GM19467 (cell line): ENCODE measurements around the gene SFXN3.

Experiments used
- ATAC-seq: cut with Tn5 transposase; IDR thresholded peaks from one replicate; pipeline ENCODE4 v1.9.1; 2021; ENCODE audit warnings: mild to moderate bottlenecking, moderate library complexity; ENCODE audit not compliant: unreplicated experiment

The SFXN3 gene

DNA sequence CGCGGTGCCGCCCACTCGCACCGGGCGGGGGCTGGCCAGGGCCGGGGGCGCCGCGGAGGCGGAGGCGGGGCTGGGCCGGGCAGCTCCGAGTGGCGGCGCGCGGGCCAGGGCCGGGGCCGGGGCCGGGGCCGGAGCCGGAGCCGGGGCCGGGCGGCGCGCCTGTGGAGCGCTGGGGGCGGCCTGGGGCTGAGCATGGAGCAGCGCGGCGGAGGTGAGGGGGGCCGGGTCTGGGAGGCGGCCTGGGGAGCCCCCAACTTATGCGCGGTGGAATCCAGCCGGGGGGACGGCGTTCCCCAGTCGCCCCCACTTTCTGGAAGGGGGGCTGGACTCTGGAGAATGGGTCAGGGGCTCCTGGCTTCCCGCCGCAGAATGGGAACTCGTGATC, 31.3 kb upstream of the SFXN3 start, which contains the start of gene LZTS2:
Gene LZTS2, plus strand, starts transcription at position 67 of the 385 bp plus-strand sequence. CDS start 2,731 bp downstream, outside the sequence.
- ATAC-seq: peak; percentile 12

DNA sequence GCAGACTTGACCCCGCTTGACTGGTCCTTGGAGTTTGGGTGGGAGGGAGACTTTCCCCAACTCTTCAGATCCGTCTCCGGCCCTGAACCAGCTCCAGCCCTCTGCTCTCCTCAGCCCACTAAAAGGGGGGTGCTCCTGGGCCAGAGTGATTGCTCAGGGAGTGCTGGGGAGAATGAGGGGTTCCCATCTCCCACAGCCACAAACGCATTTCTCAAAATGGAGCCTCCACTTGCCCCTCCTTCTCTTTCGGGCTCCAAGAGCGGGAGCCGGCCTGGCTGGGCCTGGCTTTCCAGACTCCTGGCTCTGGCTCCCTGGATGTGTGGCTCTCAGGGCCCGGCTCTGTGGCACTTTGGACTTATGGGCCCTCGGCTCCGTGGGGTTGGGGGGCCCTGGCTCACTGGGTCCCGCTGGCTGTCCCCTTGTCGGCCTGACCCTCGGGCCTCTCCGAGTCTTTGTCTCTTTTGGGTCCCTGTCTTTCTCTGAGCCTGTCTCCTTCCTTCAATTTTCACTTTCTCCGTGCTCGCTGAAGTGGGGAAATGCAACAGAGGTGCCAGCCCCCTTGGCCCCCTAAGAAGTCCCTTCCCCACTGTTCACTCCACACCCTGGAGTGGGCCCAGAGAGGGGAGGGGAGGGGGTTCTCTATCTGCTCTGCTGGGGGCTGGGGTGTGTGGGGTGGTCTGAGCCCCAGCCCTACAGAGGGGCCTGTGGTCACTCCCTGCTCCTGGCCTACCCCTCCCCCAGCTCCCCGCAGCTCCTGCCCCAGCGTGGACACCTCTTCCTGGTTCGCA, 30.7 kb upstream of the SFXN3 start:
- ATAC-seq: no peak

DNA sequence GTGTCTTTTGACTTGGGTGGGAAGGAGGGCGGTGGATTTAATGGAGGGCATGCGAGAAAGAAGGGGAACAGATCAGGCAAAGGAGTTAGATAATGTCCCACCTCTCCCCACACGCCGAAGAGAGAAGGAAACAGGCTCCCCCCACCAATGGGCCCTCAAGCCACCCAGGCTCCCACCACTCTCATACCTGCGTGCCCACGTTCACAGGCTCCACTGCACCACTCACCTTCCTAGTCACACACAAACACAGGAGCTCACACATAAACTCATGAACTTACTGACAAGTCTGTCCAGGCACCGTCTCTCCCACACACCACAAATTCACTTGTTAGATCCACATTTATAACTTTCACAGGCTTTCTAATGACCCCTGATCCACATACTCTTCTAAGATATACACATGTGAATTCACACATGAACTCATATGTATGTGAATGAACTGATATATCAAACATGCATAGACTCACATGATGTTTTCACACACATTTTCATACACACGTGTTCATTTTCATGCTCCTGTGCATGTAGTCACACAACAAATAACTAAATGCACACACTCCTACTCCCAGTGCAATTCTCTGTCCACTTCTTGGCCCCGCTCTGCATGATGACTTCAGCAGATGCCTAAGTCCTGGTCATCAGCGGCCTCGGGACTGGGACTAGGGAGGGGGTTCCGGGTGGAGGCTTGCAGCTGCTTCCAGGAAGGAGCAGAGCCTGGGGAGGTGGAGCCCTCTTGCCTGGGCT, 29.9 kb upstream of the SFXN3 start:
- no peak for ATAC-seq

DNA sequence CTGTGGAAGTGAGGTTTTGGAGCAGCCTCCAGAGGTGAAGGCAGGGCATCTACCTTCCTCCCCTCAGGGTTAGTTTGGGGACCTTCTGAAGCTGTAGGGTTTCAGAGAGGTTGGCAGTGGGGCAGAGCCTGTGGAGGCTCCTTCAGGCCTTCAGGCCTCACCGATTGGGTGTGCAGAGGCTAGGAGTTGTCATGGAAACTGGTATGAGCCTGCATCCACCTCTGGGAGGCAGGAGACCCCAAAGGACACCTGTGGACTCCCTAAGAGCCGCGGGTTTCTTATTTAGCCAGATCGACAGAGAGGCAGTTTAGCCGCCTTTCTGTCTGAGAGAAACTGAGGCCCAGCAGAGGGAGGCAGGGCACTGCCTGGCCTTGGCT, 29.4 kb upstream of the SFXN3 start:
- no peak for ATAC-seq

DNA sequence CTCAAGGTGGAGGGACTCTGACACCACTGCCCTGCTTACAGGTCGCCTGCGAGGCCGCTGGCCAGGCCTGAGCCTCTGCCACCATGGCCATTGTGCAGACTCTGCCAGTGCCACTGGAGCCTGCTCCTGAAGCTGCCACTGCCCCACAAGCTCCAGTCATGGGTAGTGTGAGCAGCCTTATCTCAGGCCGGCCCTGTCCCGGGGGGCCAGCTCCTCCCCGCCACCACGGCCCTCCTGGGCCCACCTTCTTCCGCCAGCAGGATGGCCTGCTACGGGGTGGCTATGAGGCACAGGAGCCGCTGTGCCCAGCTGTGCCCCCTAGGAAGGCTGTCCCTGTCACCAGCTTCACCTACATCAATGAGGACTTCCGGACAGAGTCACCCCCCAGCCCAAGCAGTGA, 28.6 kb upstream of the SFXN3 start:
- ATAC-seq: no peak

DNA sequence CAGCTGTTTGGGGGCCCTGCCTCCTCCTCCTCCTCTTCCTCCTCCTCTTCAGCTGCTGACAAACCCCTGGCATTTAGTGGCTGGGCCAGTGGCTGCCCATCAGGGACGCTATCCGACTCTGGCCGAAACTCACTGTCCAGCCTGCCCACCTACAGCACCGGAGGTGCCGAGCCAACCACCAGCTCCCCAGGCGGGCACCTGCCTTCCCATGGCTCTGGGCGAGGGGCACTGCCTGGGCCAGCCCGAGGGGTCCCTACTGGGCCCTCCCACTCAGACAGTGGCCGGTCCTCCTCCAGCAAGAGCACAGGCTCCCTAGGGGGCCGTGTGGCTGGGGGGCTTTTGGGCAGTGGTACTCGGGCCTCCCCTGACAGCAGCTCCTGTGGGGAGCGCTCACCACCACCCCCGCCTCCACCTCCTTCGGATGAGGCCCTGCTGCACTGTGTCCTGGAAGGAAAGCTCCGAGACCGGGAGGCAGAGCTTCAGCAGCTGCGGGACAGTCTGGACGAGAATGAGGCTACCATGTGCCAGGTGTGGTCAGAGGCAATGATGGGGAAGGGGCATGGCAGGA, 27.3 kb upstream of the SFXN3 start:
- no peak for ATAC-seq

DNA sequence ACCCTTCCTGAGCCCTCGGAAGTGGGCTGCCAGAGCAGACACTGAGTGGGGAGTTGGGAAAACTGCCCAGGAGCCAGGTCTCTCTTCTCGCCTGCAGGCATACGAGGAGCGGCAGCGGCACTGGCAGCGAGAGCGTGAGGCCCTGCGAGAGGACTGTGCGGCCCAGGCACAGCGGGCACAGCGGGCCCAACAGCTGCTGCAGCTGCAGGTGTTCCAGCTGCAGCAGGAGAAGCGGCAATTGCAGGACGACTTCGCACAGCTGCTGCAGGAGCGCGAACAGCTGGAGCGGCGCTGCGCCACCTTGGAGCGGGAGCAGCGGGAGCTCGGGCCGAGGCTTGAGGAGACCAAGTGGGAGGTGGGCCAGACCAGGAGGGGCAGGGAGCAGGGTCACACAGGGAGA, 25.7 kb upstream of the SFXN3 start:
- no peak for ATAC-seq

DNA sequence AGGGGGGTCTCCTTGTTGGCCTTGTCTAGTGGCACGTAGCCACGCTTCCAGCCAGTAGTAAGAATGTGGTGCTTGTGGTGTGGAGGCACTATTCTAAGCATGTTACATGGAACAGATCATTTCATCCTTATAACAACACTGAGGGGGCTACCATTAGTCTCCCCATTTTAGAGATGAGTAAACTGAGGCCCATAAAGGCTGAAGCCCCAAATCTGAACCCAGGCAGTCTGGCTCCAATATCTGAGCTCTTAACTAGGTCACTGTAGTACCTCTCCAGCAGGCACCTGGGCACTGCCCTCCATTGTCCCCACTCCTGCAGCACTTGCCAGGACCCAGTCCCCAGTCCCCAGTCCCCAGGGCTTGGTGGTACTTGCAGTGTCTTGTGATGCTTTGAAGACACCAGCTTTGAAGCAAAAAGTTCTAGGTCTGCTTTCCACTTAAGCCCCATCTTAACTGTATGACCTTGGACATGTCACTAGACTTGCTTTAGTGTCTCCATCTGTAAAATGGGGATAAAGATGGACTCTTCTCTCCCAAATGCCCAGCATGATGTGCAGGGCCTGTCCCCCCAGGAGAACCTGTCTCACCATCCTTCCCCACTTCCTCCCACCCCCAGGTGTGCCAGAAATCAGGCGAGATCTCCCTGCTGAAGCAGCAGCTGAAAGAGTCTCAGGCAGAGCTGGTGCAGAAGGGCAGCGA, 25.0 kb upstream of the SFXN3 start:
- no peak for ATAC-seq

DNA sequence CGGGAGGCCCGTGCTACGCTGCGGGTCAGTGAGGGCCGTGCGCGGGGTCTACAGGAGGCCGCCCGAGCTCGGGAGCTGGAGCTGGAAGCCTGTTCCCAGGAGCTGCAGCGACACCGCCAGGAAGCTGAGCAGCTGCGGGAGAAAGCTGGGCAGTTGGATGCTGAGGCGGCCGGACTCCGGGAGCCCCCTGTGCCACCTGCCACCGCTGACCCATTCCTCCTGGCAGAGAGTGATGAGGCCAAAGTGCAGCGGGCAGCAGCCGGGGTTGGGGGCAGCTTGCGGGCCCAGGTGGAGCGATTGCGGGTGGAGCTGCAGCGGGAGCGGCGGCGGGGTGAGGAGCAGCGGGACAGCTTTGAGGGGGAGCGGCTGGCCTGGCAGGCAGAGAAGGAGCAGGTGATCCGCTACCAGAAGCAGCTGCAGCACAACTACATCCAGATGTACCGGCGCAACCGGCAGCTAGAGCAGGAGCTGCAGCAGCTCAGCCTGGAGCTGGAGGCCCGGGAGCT, 24.4 kb upstream of the SFXN3 start:
- ATAC-seq: no peak

DNA sequence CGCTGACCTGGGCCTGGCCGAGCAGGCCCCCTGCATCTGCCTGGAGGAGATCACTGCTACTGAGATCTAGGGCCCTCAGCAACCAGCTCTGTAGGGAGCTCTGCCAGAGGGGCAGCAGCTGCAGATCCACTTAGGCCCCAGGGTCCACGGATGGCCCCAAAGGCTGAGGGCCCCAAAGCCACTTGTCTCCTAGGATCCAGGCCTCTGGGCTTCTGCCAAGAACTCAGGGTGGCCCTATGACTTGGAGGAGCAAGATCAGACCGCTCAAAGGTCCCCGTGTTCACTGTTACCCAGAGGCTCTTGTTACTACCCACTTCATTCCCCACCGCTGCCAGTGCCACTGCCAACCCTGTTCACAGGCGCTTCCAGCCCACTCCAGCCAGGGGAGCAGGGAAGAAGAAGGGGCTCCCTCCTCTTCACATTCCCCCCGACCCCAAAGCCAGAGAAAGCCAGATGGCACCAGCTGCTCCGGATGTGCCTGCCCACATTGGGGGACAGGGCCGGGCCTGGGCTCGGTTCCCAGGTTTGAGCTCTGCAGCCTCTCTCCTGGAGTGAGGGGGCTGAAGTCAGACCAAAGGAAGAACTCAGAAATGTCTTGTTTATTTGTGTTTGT, 23.8 kb upstream of the SFXN3 start:
- ATAC-seq: no peak

DNA sequence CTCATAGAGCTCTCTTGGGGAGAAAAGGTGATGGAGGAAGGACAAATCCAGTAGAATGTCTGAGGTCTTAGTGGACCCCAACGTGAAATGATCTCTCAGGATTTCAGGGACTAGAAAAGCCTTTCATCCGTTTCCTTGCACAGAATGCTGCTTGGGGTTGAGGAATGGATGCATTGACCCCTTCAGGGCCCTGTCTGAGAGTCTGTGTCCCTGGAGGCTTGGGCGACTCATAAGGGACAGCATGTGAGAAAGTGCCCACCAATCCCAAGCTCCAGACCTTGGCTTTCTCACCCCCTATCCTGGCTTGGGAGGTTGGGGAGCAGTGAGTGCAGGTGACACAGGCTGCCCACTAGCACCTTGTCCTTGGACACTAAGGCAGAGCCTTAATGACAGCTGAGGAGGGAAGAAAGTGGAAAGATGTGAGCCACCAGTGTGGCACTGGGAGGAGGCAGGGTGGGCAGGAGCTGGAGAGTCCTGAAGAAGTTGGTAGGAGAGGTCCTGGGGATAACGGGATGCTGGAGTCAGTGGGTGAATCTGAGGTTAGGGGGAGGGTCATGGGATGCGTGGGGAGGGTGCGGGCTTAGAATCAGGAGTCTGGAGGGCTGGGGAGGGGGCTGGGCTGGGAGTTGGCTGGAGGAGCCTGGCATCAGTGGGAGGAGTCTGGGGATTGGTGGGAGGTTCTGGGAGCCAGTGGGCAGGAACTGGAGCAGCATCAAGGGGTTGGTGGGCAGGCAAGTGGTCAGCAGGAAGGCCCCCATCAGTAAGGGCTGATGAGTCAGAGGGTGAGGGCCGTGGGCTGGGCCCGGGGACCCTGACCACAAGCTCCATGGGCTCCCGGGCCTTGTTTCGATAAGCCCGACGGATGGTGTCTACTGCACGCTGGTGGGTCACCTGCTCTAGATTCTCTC, 22.9 kb upstream of the SFXN3 start:
- ATAC-seq: no peak

DNA sequence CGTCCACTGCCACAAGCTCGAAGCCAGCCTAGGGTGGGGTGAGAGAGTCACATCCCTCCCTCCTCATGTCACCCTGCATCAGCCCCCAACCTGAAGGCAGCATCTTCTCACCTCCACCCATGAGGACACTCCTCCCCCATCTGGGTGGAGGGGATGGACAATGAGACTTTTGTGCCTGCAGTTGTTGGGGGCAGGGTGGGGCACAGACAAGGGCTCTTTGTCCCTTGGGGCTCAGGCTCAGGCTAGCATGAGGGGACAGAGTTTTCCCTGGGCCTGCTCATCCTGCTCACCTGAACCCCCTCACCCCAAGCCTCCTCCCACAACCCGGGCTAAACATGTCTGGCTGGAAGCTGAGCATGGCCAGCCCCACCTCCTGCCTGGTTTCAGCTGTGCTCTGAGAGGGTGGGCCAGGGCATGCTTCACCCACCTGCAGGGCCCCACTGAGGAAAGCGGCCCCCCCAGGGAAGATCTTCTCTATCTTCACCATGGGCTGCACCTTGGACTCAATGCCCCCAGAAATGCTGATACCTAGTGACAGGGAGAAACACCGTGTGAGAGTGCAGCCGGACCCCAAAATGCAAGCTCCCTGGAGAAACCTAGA, 22.1 kb upstream of the SFXN3 start:
- ATAC-seq: no peak

DNA sequence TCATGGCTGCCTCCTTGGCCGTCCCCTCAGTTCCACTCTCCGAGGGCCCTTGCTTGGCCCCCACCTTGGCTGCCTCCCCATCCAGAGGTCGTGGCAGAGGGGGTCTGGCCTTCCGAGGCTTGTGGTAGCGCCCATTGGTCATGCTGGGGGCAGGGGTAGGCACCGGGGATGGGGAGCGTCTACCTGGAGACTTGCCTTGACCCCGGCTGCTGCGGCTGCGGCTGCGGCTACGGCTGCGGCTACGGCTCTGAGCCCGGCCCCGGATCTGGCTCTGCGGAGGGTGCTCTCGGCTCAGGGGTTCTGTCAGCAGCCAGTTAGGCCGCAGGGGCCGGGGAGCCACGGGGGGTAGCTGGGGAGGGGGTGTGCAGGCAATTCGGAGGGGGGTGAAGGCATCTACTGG, 20.7 kb upstream of the SFXN3 start:
- no peak for ATAC-seq

DNA sequence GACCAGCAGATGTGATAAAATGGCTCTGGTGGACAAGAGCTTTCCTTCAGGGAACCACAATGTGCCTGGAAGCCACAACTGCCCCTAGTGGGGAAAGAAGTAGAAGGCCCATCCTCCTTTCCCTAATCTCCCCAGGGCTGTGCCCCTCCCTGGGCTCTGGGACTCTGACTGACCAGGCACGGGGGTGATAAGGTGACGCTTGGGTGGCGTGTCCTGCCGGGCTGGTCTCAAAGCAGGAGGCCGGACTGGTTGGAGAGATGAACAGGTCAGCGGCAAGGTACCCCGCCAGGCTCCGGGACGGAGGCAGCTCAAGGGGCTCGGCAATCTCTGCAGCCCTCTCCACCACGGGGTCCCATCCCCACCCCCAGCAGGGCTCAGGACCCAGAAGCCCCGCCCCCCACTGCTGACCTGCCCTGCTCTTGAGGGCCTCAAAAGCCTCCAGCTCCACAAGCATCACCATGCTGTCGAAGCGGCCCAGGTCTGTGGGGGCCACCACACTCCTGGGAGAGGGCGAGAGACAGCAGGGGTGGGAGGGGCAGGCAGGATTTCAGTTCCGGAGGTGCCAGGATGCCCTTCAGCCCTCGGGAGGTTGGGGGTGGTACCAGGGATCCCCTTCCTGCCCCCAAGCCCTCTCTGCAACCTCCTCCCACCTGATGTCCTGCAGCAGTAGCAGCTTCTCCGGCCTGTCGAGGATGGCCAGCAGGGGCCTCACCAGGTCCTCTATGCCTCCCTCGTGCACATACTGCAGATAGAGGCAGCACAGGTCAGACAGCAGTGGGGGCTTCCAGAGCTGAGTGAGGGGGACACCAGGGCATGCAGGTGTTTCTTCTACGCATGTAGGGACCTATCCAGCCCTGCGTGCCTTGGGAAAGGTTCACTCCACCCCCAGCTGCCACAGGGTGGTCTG, 19.3 kb upstream of the SFXN3 start:
- ATAC-seq: no peak

DNA sequence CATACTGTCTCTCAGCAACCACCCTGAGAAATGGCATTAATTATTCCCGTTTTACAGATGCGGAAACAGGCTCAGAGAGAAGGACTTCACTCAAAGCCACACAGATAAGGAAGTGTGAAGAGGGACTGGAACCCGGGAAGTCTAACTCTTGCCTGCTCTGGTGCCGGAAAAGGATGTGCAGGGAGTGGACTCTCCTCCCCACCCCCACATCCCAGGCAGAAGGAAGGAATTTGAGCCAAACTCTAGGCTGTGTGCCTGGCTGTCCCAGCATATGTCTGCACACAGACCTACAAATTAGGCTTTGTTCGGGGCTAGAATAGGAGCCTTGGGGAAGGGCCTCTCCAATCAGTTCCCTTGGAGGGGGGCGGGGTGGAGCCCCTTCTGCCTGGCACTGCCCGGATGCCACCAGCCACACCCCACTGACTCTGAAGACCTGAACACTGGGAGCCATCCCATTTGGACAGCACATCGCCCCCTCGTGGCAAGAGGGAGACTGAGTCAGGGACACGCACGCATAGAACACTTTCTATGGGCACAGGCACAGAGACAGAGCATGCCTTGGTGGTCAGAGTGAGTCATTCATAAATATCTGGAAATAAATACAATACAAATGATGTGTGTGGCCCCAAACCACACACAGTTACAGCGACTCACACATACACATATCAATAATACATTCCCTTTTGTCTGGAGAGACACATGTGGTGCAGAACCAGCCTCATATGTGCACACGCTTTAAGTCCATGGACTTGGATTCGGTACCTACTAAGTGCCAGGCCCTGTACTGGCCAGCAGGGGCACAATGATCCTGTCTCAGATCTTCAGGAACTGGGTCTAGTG, 18.3 kb upstream of the SFXN3 start:
- ATAC-seq: peak; percentile 77

DNA sequence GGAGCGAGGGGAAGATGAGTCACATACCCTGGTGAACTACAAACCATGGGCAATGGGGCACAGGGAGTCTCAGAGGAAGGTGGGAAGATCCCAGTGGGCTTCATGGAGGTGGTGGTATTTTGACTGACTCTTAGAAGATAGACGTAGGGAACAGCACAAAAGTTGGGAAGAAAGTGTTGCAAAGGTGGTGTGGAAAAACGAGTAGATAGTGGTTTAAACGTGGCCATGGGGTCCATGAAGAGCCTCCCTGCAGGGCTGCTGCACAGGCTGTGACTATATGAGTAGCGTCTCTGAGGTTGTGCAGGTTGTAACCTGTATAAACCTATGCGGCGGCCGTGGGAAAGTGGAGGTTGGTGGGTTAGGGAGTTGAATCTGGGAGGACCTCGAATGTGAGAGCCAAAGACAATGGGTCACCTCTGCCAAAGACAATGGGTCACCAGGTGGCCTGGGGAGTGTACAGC, 17.6 kb upstream of the SFXN3 start:
- no peak for ATAC-seq

DNA sequence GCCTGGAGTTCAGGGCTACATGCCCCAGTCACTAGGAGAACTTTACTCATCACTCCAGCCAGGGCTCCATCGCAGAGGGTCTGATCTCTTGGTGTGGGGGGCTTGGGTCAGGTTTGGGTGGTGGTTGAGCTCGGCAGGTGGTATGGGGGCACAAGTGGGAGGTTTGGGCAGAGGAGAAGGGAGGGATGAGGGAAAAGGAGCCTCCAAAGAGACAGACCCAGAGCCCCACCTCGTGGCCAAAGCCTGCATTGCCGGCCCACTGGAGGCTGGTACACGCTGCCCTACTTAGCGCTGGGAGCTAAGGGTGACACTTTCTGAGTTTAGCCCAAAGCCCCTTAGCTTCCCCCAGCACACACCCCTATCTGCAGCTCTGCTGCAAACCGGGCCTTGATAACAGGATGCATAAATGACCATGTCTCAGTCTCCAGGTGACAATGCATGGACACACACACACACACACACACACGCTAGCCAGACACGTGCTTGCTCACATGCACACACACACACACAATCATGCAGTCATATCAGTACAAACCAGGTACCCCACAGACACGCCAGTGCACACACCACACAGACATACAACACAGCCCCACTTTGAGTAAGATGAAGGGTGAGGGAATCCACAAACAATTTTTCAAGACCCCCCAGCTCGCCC, 16.7 kb upstream of the SFXN3 start:
- no peak for ATAC-seq
